Keratinocyte (primary cell): ENCODE data around the gene HBZ.

ENCODE experiments used
- CTCF ChIP-seq, 3 experiments: IDR thresholded peaks in 1 of 3; conservative IDR thresholded peaks in 1 of 3; optimal IDR thresholded peaks in 1 of 3; 2 replicates in 2 of 3; 3 replicates in 1 of 3; pipeline versions ENCODE3 to v1.5.1; 2011; ENCODE audit warnings: low read length in 3 of 3, mild to moderate bottlenecking in 3 of 3, moderate library complexity in 2 of 3, control low read depth in 1 of 3, inconsistent platforms in 1 of 3; ENCODE audit not compliant: insufficient read depth in 2 of 3; ENCODE audit errors: extremely low read depth in 1 of 3
- EZH2 ChIP-seq: IDR thresholded peaks from one replicate; pipeline ENCODE4 v1.6.1; 2012; ENCODE audit warnings: inconsistent platforms, mild to moderate bottlenecking, low read length, moderate library complexity

DNA sequence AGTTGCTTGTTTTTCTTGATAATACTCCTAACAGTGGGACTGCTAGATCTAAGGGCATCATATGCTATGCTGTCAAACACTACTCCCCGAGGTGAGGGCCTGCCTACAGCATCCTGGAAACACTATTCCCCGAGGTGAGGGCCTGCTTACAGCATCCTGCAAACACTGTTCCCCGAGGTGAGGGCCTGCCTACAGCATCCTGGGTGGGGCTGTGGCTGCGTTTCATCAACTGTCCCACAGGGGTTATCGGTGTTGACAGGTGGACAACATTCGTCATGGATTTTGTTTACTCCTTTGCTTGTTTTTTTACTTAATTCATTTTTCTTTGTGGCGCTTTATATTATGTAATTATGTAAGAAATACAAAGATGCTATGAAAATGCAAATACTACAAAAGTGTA is 36.4 kb upstream of the HBZ start:
- TF ChIP-seq CTCF (optimal IDR thresholded peaks at IDR 0.05 in 1 of 3, IDR thresholded peaks at IDR 0.05 in 1 of 3, conservative IDR thresholded peaks at IDR 0.05 in 1 of 3; ENCODE audit: extremely low read depth in 1 of 3, insufficient read depth in 2 of 3, low read length in 3 of 3): no peak
- TF ChIP-seq EZH2: no peak
